ENCODE measurements around the gene LCNL1. TPM values are rescaled to one million over a fixed set of nuclear protein-coding genes. Genes with fewer than 3 reads are reported as not detected.

Gene LCNL1
- polyA plus RNA-seq, 3 donors: 0.03 to 0.23 (median 0.12) TPM

- no peak for DNase-seq (ENCODE audit: low read depth in 3 of 3, low spot score in 2 of 3)
Observed at GRCh38 chr9:136958473-136958872, 24.3 kb upstream of the LCNL1 start.

- no peak for DNase-seq (ENCODE audit: low read depth in 3 of 3, low spot score in 2 of 3)
Observed at GRCh38 chr9:136958898-136959850, 23.6 kb upstream of the LCNL1 start.

- no peak for DNase-seq (ENCODE audit: low read depth in 3 of 3, low spot score in 2 of 3)
Observed at GRCh38 chr9:136960212-136960937, 22.4 kb upstream of the LCNL1 start.

GRCh38 chr9:136960938-136961275 lies 21.9 kb upstream of the LCNL1 start:
- DNase-seq (ENCODE audit: low read depth in 3 of 3, low spot score in 2 of 3): no peak

- no peak for DNase-seq (ENCODE audit: low read depth in 3 of 3, low spot score in 2 of 3)
Observed at GRCh38 chr9:136961279-136962065, 21.3 kb upstream of the LCNL1 start.

GRCh38 chr9:136962163-136962562 lies 20.6 kb upstream of the LCNL1 start:
- no peak for DNase-seq (ENCODE audit: low read depth in 3 of 3, low spot score in 2 of 3)

GRCh38 chr9:136962701-136963248 lies 20.0 kb upstream of the LCNL1 start:
- no peak for DNase-seq (ENCODE audit: low read depth in 3 of 3, low spot score in 2 of 3)

GRCh38 chr9:136963341-136963740 lies 19.5 kb upstream of the LCNL1 start:
- no peak for DNase-seq (ENCODE audit: low read depth in 3 of 3, low spot score in 2 of 3)

- no peak for DNase-seq (ENCODE audit: low read depth in 3 of 3, low spot score in 2 of 3)
Observed at GRCh38 chr9:136963751-136964150, 19.0 kb upstream of the LCNL1 start.

- DNase-seq (ENCODE audit: low read depth in 3 of 3, low spot score in 2 of 3): no peak
Observed at GRCh38 chr9:136964171-136964689, 18.6 kb upstream of the LCNL1 start.

- DNase-seq (ENCODE audit: low read depth in 3 of 3, low spot score in 2 of 3): no peak
Observed at GRCh38 chr9:136964833-136965422, 17.9 kb upstream of the LCNL1 start.

- no peak for DNase-seq (ENCODE audit: low read depth in 3 of 3, low spot score in 2 of 3)
Observed at GRCh38 chr9:136965771-136966484, 16.9 kb upstream of the LCNL1 start.

GRCh38 chr9:136968333-136969127 lies 14.3 kb upstream of the LCNL1 start:
- DNase-seq (ENCODE audit: low read depth in 3 of 3, low spot score in 2 of 3): no peak

GRCh38 chr9:136969150-136969549 lies 13.6 kb upstream of the LCNL1 start:
- no peak for DNase-seq (ENCODE audit: low read depth in 3 of 3, low spot score in 2 of 3)

GRCh38 chr9:136969774-136970173 lies 13.0 kb upstream of the LCNL1 start:
- no peak for DNase-seq (ENCODE audit: low read depth in 3 of 3, low spot score in 2 of 3)

GRCh38 chr9:136970361-136970760 lies 12.4 kb upstream of the LCNL1 start:
- no peak for DNase-seq (ENCODE audit: low read depth in 3 of 3, low spot score in 2 of 3)

GRCh38 chr9:136971746-136972145 lies 11.0 kb upstream of the LCNL1 start:
- no peak for DNase-seq (ENCODE audit: low read depth in 3 of 3, low spot score in 2 of 3)

- no peak for DNase-seq (ENCODE audit: low read depth in 3 of 3, low spot score in 2 of 3)
Observed at GRCh38 chr9:136972335-136972734, 10.5 kb upstream of the LCNL1 start.

GRCh38 chr9:136972743-136973142 lies 10.1 kb upstream of the LCNL1 start:
- no peak for DNase-seq (ENCODE audit: low read depth in 3 of 3, low spot score in 2 of 3)
